ENCODE measurements around the gene PRL.

Gene PRL

GRCh38 chr6:22296936-22297335 is at the start of gene PRL:
TSS of gene PRL (minus strand) at chr6:22297036. CDS start at chr6:22296982, 54 bp downstream.
- DNase-seq, result no peak

GRCh38 chr6:22343864-22344263 is 47.0 kb upstream of the PRL start:
- DNase-seq, result no peak

- DNase-seq, result no peak
Measured at GRCh38 chr6:22334778-22335177, 37.9 kb upstream of the PRL start.

DNA sequence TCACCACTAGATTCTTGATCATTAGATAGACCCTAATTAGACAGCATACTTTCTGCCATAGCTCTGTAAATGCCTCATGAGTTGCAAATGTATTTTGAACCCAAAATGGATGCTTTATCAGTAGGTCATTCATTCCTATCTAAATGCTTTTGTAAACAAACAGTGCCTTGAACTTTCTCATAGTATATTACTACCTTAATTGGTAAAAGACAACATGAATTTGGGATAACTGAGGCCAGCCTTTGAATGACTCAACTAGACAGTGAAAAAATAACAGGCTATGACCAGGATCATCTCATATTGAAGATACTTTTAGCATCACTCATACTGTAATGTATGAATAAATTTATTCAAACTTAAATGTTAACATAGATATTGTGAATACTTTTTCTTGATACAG is 37.0 kb upstream of the PRL start:
- DNase-seq, result no peak

DNA sequence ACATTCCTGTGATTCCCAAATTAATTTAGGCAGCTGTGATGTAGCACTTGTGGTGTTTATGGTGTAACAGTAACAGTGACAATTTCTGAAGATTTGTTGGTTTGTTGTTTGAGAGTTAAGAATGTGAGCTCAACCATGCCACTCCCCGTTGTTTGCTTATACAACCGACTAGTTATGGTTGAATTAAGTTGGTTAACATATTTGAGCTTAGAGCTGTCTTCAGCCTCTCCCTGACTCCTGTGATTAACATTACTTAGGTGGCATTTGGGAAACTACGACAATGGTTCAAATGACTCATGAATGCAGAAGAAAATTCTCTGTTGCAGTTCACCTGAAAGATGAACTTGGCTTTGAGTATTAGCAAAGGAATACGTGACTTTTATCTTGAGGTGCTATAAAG is 35.9 kb upstream of the PRL start:
- no peak for DNase-seq

GRCh38 chr6:22332216-22332615 is 35.4 kb upstream of the PRL start:
- DNase-seq, result no peak

- no peak for DNase-seq
Measured at GRCh38 chr6:22330941-22331340, 34.1 kb upstream of the PRL start.

- no peak for DNase-seq
Measured at GRCh38 chr6:22328474-22328873, 31.6 kb upstream of the PRL start.

GRCh38 chr6:22327881-22328280 is 31.0 kb upstream of the PRL start:
- DNase-seq, result no peak

DNA sequence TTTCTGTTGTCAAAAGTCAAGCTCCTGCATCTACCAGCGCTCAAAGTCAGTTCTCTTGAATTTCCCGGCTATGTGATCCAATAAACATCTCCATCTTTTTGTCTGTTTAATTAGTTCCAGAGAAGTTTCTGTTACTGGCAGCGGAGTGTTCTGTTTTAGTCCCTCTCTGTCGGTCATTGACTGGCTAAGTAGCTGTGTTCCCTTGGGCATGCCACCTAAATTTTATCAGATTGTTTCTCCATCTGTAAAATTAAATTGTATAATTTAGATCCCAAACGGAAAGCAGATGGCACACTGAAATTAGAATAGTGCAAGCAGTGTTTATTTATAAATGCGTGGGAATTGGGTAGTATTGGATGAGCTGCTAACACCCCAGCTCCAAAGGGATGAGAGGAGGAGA is 29.7 kb upstream of the PRL start:
- DNase-seq, result no peak

- no peak for DNase-seq
Measured at GRCh38 chr6:22325481-22325880, 28.6 kb upstream of the PRL start.

- no peak for DNase-seq
Measured at GRCh38 chr6:22323848-22324247, 27.0 kb upstream of the PRL start.

DNA sequence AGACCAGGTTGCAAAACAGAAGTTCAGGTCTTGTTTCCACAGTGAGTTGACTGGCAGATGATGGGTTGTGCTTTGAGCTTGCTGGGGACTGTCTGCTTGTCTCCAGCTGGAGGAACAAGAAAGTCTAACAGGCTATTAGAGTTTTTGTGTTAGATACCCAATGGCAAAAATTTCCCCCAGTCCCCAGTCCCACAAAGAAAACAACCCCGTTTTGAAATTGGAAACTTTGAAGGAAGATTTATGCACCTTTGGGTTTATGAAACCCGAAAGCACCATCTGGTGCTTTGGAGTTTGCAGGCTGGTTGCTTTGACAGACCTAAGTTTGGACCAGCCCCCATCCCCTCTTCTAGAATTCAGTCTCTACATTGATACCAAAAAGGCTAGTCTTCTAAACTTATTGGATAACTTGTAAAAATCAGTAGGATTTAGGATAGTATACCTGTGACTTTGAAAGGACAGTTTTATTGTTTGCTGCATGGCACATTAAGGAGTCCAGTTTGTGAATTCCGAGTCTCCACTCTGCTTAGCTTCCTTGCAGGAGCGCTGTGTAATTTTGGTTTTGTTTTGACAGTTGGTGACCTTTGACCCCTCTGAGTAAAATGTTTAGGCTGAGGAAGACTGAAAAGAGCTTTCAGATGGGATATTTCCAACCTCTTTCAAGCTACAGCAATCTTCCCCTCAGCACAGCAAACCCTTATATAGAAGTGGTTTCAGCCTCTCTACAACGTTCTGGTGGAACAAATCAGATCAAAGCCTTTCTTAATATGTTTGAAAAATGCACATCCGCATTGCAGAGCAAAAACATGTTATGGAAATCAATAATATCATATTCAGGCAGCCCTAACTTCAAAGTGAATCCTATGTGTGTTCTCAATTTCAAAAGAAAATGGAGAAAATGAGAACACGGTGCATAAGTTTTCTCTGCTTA is 25.5 kb upstream of the PRL start:
- no peak for DNase-seq

DNA sequence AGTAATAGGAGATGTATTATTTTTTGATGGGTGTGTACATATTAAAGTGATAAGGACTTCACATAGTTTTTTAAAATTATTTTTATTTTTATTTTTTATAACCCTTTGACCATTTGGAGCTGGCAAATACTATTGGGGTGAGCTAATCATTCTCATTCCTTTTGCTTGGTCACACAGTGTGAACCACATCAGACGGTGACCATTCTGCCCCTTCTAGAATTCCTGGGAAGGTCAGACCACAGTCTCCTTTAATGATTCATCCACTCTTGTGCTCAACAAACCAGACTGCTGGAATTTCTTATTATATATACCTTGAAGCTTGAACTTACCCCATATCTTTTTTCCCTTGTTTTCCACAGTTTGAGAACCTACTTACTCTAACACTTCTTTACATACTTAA is 23.9 kb upstream of the PRL start:
- no peak for DNase-seq

- DNase-seq, result no peak
Measured at GRCh38 chr6:22318404-22318803, 21.6 kb upstream of the PRL start.

DNA sequence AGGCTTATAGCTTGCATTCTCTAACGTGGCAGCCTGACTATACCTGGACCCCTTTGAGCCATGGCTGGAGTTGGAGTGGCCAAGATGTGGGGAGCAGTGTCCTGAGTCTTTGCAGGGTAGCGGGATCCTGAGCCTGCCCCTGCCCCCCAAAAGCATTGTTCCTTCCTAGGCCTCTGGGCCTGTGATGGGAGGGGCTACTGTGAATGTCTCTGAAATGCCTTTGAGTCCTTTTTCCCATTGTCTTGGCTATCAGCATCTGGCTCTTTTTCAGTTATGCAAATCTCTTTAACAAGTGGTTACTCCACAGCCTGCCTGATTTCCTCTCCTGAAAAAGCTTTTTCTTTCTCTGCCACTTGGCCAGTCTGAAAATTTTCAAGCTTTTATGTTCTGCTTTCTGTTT is 17.0 kb upstream of the PRL start:
- no peak for DNase-seq

DNA sequence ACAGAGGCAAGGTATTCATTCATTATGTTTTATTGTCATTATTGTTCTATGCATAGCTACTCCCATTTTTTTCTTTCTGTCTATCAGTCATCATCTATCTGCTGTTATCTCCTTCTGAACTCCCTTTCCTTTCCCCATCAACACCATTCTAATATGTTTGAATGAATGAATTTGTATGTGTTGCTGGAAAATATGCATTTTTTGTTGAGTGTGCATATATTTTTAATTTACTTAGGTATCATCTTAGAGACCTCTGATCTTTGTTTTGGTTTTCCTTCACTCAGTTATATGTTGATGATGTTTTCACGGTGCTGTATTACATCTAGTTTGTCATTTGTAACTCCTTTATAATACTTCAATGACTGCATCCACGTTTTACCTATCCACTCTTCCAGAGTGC is 12.1 kb upstream of the PRL start:
- DNase-seq, result no peak

GRCh38 chr6:22306741-22307466 is 10.1 kb upstream of the PRL start:
- DNase-seq, result no peak

- no peak for DNase-seq
Measured at GRCh38 chr6:22302838-22303237, 6.0 kb upstream of the PRL start.

GRCh38 chr6:22300273-22300998 is 3.6 kb upstream of the PRL start:
- no peak for DNase-seq

DNA sequence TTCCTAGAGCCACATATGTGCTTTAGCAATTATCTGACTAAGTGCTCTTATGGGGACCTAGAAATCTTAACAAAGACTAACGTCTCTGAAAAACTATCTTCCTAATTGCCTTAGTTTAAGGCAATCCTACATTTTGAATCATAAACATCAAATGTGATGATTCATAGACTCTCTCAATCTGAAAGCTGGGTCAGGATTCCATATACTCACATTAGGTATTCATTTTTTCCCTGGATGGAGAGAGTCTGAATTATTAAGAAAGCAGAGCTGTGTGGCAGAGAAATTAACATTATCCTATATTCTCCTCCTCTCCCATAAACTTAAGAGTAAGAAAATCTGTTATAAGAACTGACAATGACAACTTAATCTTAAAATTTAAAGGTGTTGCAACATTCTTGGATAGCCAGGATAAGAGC is 1.6 kb upstream of the PRL start:
- no peak for DNase-seq

- DNase-seq, result no peak
Measured at GRCh38 chr6:22296067-22296466, 769 bp downstream of the PRL start.

GRCh38 chr6:22295145-22295544 is 1.7 kb downstream of the PRL start:
- DNase-seq, result no peak

DNA sequence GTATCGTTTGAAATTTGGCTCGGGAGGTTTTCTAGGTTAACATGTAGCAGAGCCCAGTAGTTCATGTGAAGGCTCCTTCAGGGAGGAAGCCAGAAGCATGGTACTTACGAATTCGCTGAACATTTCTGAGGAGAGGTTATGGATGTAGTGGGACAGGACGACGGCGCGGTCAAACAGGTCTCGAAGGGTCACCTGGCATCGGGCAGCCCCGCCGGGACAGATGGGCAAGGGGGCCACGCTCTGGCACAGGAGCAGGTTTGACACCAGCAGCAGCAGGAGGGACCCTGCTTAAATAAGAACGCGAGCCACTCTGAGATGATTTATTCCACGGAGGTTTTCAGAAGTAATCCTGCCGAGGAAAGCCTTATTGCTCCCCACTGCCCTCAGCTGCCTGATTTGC is 2.5 kb downstream of the PRL start:
- no peak for DNase-seq
